Amygdala (tissue), 56 donors: ENCODE data around the gene TMSB4X.
"Not testable (repeated sequence)": the region's sequence is repeated elsewhere in the genome, so short reads cannot be mapped to it uniquely, and the experiment has no call there.

Experiments used
- DNase-seq, 56 donors: peaks; one replicate each; lab custom pipeline; 2025; lab: John Stamatoyannopoulos, UW

TMSB4X gene

DNA sequence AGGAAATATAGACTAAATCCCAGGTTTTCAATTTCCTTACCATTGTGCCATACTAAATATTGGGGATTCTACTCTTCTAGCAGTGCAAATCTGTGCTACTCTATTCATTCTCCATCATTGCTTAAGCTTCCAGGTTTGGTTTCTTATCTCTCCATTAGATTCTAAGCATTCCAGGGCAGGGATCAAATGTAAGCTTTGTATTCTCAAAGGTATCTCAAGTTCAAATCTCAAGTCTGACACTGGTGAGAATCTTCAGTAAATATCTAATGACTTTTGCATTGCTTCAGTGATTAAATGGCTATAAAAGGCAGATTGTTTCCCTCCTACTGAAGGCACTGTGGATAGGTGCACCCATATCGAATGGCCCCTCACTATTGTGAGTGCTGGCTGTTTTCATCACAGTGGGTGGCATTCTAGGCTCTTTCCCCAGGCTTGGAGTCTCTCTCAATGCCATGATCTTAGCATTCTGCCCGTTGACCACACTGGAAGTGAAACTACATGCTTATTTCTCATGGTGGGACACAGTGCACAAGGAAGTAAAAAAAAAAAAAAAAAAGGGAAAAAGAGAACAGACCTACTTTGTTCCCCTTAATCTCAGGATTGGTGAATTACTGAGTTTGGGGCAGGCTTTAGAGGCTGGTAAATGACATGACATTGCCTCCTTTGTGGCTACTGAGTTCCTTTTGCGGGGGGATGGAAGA, 40.8 kb downstream of the TMSB4X start:
- DNase-seq = peak in 2 of 56 donors; percentile 15 to 16

DNA sequence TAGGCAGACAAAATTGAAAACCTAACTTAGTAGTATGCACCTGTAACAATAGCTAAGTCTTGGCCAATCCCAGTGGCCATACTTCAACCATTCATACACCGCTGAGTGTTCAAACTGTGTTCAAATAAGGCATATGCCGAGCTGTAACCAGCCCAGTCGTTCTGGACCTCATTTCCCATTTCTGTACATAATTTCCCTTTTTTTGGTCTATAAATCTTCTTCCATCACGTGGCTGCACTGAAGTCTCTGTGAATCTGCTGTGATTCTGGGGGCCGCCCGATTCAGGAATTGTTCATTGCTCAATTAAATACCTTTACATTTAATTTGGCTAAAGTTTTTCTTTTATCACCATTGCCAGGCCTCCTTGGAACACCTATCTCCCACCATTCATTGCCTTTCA, 41.8 kb downstream of the TMSB4X start:
- DNase-seq = not testable (repeated sequence)

DNA sequence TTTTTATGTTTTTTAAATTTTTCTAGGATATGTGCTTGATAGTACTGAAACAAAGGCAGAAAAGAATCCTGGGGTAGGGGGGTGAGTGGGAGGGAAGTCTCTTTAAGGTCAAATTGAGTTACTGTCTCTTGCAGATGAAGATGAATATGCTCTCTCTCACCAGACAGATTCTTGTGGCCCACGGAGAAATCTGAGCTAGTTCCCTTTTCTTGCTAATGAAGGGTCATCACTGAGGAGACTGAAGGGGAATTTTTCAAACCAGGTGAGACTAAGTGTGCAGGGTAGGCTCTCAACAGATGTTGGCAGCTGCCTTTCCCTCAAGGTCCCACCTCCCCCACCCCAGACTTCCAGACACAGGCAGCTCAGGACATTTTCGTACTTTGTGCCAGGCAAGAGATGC, 48.0 kb downstream of the TMSB4X start:
- no peak for DNase-seq

DNA sequence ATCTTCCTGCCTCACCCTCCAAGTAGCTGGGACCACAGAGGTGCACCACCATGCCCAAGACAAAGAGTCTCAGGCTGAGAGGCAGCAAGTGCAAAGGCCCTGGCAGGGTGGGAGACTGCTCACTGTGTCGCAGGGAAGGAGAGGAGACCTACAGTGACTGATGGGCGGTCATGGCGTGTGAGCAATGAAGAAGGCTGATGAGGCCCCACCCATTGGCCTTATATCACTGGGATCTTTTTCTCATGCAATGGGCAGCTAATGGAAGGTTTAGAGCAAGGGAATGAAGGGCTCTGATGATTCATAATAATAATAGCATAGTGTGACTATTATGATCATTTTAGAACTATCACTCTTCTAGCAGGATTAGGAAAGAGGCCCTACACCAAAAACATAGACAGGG, 48.7 kb downstream of the TMSB4X start:
- DNase-seq = no peak

DNA sequence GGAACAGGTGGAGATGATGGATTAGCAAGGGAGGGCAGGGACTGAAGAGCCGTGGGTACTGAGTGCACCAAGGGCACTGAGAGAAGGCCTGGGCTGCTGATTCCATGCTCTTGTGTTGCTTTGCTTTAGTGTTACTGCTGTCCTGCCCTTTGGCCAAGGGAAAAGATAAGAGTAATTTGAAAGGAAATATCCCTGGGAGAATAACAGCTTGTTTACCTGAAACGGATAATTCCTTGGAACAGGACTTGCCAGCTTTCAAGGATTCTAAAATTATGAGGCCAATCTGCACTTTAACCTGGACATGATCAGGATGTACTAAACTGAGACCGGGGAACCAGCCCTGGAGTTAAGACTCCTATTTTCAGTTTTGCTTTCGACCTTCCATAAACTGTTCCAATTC, 49.1 kb downstream of the TMSB4X start:
- DNase-seq = no peak

DNA sequence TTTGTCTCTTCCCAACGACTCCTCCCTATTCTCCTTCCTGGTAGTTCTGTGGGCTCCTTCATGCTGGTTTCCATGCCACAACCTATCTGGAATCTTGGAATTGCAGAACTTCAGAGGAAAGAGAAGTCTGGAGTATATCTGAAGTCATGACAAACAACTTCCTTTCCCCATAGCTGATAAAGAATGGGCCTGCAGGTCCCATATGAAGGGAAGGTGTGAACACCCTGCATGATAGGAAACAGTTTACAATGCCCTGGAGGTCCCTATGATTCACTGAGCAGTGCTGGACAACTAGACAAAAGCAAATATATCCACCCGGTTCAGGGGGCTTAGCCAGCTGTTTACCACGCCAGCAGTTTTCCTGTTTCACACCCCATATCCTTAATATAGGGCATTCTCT, 50.1 kb downstream of the TMSB4X start:
- DNase-seq = no peak
